HL-60/S4 treated with phorbol 12-myristate 13-acetate at 8.2 ng/mL for 4 days and 3 days (cell line): Measurements from ENCODE around the gene DIO2.

Source experiments
- in situ Hi-C: fragments of 300-500 bp; cut with MboI; formaldehyde crosslinking; loops from 2 replicates; pipeline ENCODE4 v1.15.0; 2022; ENCODE audit warnings: low sequenced_read_pairs

Gene DIO2

GRCh38 chr14:80211153-80212022 is at the start of gene DIO2:
DIO2 (minus strand) TSS chr14:80211504; CDS start chr14:80211472, 32 bp downstream.
- in situ Hi-C loops, result no loop called here

- in situ Hi-C loops, result no loop called here
These were observed 49.3 kb upstream of the DIO2 start for GRCh38 chr14:80260645-80261044.

- in situ Hi-C loops, result no loop called here
These were observed 28.3 kb upstream of the DIO2 start for GRCh38 chr14:80239631-80240030.

- in situ Hi-C loops, result no loop called here
These were observed 25.8 kb upstream of the DIO2 start for GRCh38 chr14:80237143-80237542.

GRCh38 chr14:80233470-80234089 is 22.3 kb upstream of the DIO2 start:
- in situ Hi-C loops, result no loop called here

GRCh38 chr14:80231702-80232101 is 20.4 kb upstream of the DIO2 start:
- in situ Hi-C loops, result no loop called here

- in situ Hi-C loops, result no loop called here
These were observed 12.6 kb upstream of the DIO2 start for GRCh38 chr14:80223696-80224465.

GRCh38 chr14:80216818-80217217 is 5.5 kb upstream of the DIO2 start:
- in situ Hi-C loops, result no loop called here

- in situ Hi-C loops, result no loop called here
These were observed 4.7 kb upstream of the DIO2 start for GRCh38 chr14:80215756-80216581.

- in situ Hi-C loops, result no loop called here
These were observed 3.8 kb upstream of the DIO2 start for GRCh38 chr14:80215081-80215480.

- in situ Hi-C loops, result no loop called here
These were observed 2.3 kb upstream of the DIO2 start for GRCh38 chr14:80213602-80214001.

- in situ Hi-C loops, result no loop called here
These were observed 706 bp upstream of the DIO2 start for GRCh38 chr14:80212023-80212397.

- in situ Hi-C loops, result no loop called here
These were observed 2.8 kb downstream of the DIO2 start for GRCh38 chr14:80208461-80208860.

GRCh38 chr14:80206351-80207080 is 4.8 kb downstream of the DIO2 start:
- in situ Hi-C loops, result no loop called here

GRCh38 chr14:80202888-80203562 is 8.3 kb downstream of the DIO2 start:
- in situ Hi-C loops, result no loop called here

- in situ Hi-C loops, result no loop called here
These were observed 11.2 kb downstream of the DIO2 start for GRCh38 chr14:80200093-80200492.

- in situ Hi-C loops, result no loop called here
These were observed 22.7 kb downstream of the DIO2 start for GRCh38 chr14:80188571-80188970.

GRCh38 chr14:80186301-80186800 is 25.0 kb downstream of the DIO2 start:
- in situ Hi-C loops, result no loop called here

- in situ Hi-C loops, result no loop called here
These were observed 34.4 kb downstream of the DIO2 start for GRCh38 chr14:80176893-80177292.
